SH-SY5Y (cell line): Measurements from ENCODE around the gene SNX33.

Source experiments
- GATA2 ChIP-seq: IDR thresholded peaks from 2 replicates; pipeline ENCODE4 v1.6.1; 2011; ENCODE audit warnings: mild to moderate bottlenecking, low read depth, low read length
- GATA3 ChIP-seq: IDR thresholded peaks from 2 replicates; pipeline ENCODE4 v1.6.1; 2011; ENCODE audit warnings: low read depth, mild to moderate bottlenecking, low read length, moderate library complexity

DNA sequence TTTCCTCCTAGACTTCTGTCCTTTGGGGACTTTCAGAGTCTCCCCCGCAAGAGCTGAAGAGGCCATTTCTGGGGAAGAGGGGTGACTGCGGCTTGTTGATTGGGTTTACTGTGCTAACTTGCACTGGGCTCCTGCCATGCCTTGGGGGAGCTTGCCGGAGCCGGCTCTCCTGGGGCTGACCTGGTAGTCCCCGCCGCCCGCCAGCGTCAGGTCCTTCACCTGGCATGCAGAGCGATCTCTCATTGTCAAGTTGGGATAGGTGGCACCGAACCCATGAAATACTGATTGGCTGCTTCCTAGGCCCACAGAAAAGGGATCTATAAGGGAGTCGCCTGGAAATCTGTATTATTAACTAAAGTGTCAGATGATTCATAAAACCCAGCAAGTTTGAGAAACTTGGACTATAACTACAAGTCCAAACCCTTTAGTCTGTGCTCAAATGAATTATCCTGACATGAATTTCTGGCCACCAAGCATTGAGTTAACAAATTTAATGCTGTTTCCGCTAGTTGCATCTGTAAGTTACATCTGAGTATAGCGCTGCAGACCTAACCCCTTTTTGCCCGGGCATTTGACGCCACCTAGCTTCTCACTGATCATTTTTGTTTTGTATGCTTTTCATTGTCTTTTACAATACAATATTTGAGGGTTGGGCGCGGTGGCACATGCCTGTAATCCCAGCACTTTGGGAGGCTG is 7.1 kb upstream of the SNX33 start:
- TF ChIP-seq GATA3 (no peak), GATA2 (no peak)
